ENCODE results near the gene SRPK1.

Gene SRPK1

DNA sequence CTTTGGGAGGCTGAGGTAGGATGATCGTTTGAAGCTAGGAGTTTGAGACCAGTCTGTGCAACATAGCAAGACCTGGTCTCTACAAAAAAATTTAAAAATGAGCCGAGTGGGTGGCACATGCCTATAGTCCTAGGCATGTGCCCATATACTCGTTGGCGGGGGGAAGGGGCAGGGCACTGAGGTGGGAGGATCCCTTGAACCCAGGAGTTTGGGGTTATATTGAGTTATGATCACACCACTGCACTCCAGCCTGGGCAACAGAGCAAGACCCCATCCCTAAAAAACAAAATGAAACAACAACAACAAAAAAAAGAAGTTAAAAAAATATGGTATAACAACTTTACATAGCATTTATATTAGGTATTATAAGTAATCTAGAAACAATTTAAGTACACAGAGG, 67.9 kb downstream of the SRPK1 start:
- H4K20me1 ChIP-seq (ENCODE audit: insufficient read depth), result no peaks in the 10 kb centered on the region
- H3K79me2 ChIP-seq (ENCODE audit: insufficient read depth, low read depth), result no peaks in the 10 kb centered on the region
- H3K4me2 ChIP-seq, result no peak overlapping the region
- no peaks in the 10 kb centered on the region for H3K27me3 ChIP-seq (ENCODE audit: insufficient read depth, low read depth)
- TF ChIP-seq, protein P1, sequence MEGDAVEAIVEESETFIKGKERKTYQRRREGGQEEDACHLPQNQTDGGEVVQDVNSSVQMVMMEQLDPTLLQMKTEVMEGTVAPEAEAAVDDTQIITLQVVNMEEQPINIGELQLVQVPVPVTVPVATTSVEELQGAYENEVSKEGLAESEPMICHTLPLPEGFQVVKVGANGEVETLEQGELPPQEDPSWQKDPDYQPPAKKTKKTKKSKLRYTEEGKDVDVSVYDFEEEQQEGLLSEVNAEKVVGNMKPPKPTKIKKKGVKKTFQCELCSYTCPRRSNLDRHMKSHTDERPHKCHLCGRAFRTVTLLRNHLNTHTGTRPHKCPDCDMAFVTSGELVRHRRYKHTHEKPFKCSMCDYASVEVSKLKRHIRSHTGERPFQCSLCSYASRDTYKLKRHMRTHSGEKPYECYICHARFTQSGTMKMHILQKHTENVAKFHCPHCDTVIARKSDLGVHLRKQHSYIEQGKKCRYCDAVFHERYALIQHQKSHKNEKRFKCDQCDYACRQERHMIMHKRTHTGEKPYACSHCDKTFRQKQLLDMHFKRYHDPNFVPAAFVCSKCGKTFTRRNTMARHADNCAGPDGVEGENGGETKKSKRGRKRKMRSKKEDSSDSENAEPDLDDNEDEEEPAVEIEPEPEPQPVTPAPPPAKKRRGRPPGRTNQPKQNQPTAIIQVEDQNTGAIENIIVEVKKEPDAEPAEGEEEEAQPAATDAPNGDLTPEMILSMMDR (conservative IDR thresholded peaks at IDR 0.05; ENCODE audit: low read depth, low read length), result no peak
- H2AFZ ChIP-seq (ENCODE audit: low read depth), result no peak overlapping the region
- no peak overlapping the region for H3K9ac ChIP-seq
- H3K4me3 ChIP-seq (IDR thresholded peaks at IDR 0.05; ENCODE audit: insufficient read depth, low read depth, low read length), result no peak overlapping the region
- peaks cover 3% of the 10 kb centered on the region; the same call in 1 of the 2 replicates for H3K36me3 ChIP-seq (ENCODE audit: insufficient read depth)
- H3K4me1 ChIP-seq (ENCODE audit: low read depth, poor library complexity, severe bottlenecking), result peaks cover 29% of the 10 kb centered on the region
- no peak overlapping the region for H3K27ac ChIP-seq

- Histone ChIP-seq H3K27ac (no peak overlapping the region), H3K4me1 (ENCODE audit: low read depth, poor library complexity, severe bottlenecking) (peaks cover 22% of the 10 kb centered on the region), H3K27me3 (ENCODE audit: insufficient read depth, low read depth) (no peaks in the 10 kb centered on the region), H3K4me2 (no peak overlapping the region), H4K20me1 (ENCODE audit: insufficient read depth) (no peaks in the 10 kb centered on the region), H3K36me3 (ENCODE audit: insufficient read depth) (peaks cover 3% of the 10 kb centered on the region; the same call in 1 of the 2 replicates), H2AFZ (ENCODE audit: low read depth) (no peak overlapping the region), H3K4me3 (IDR thresholded peaks at IDR 0.05; ENCODE audit: insufficient read depth, low read depth, low read length) (no peak overlapping the region), H3K9ac (no peak overlapping the region), H3K79me2 (ENCODE audit: insufficient read depth, low read depth) (0 out of 2 replicates have a peak, but pooled peaks cover 4% of the 10 kb centered on the region)
- TF ChIP-seq, protein P1 (conservative IDR thresholded peaks at IDR 0.05; ENCODE audit: low read depth, low read length), result no peak
These were observed 70.7 kb downstream of the SRPK1 start for GRCh38 chr6:35850208-35850607.

- Histone ChIP-seq H3K27ac (peak overlapping the region; percentile 54; the same call in 1 of the 2 replicates), H3K4me3 (IDR thresholded peaks at IDR 0.05; ENCODE audit: insufficient read depth, low read depth, low read length) (no peak overlapping the region)
These were observed 76.6 kb downstream of the SRPK1 start for GRCh38 chr6:35844290-35844689.

GRCh38 chr6:35842381-35842780, 78.5 kb downstream of the SRPK1 start:
- no peak overlapping the region for H3K9ac ChIP-seq
- H4K20me1 ChIP-seq (ENCODE audit: insufficient read depth), result 0 out of 2 replicates have a peak, but pooled peaks cover 3% of the 10 kb centered on the region
- H3K4me1 ChIP-seq (ENCODE audit: low read depth, poor library complexity, severe bottlenecking), result peaks cover 44% of the 10 kb centered on the region
- H3K4me2 ChIP-seq, result no peak overlapping the region
- H3K27ac ChIP-seq, result no peak overlapping the region
- 0 out of 2 replicates have a peak, but pooled peaks cover 4% of the 10 kb centered on the region for H3K79me2 ChIP-seq (ENCODE audit: insufficient read depth, low read depth)
- H3K4me3 ChIP-seq (IDR thresholded peaks at IDR 0.05; ENCODE audit: insufficient read depth, low read depth, low read length), result no peak overlapping the region
- TF ChIP-seq, protein P1 (conservative IDR thresholded peaks at IDR 0.05; ENCODE audit: low read depth, low read length), result no peak
- no peaks in the 10 kb centered on the region for H3K36me3 ChIP-seq (ENCODE audit: insufficient read depth)
- H2AFZ ChIP-seq (ENCODE audit: low read depth), result no peak overlapping the region
- no peaks in the 10 kb centered on the region for H3K27me3 ChIP-seq (ENCODE audit: insufficient read depth, low read depth)

More at GRCh38 chr6:35844290-35844689, 76.6 kb downstream of the SRPK1 start:
- H3K4me1 ChIP-seq (ENCODE audit: low read depth, poor library complexity, severe bottlenecking), result peaks cover 39% of the 10 kb centered on the region
- H3K79me2 ChIP-seq (ENCODE audit: insufficient read depth, low read depth), result 0 out of 2 replicates have a peak, but pooled peaks cover 4% of the 10 kb centered on the region
- no peaks in the 10 kb centered on the region for H3K27me3 ChIP-seq (ENCODE audit: insufficient read depth, low read depth)
- H2AFZ ChIP-seq (ENCODE audit: low read depth), result no peak overlapping the region
- H3K9ac ChIP-seq, result no peak overlapping the region
- H3K36me3 ChIP-seq (ENCODE audit: insufficient read depth), result no peaks in the 10 kb centered on the region
- 0 out of 2 replicates have a peak, but pooled peaks cover 3% of the 10 kb centered on the region for H4K20me1 ChIP-seq (ENCODE audit: insufficient read depth)
- peak overlapping the region; percentile 51 for H3K4me2 ChIP-seq
- TF ChIP-seq, protein P1 (conservative IDR thresholded peaks at IDR 0.05; ENCODE audit: low read depth, low read length), result no peak

All from KMS-11 (cell line).